NCI-H146 treated with DMSO at 0.1 percent for 48 hours (cell line): Measurements from ENCODE around the gene HSP90AB1.
"Not testable (repeated sequence)": the region's sequence is repeated elsewhere in the genome, so short reads cannot be mapped to it uniquely, and the experiment has no call there.

Experiments used
- DNase-seq: peaks from one replicate; lab custom pipeline; 2025; ENCODE audit not compliant: unreplicated experiment; lab: John Stamatoyannopoulos, UW

Gene HSP90AB1

GRCh38 chr6:44222486-44223318 lies 24.2 kb upstream of the HSP90AB1 start:
- no peak for DNase-seq

- peak; percentile 92 for DNase-seq
Observed at GRCh38 chr6:44223319-44224028, 23.4 kb upstream of the HSP90AB1 start, which contains the start of gene SLC29A1. Gene SLC29A1 (plus strand): TSS chr6:44223595. CDS start chr6:44227314, 3,719 bp downstream.

- DNase-seq: no peak
Observed at GRCh38 chr6:44224029-44224964, 22.6 kb upstream of the HSP90AB1 start.

- DNase-seq: no peak
Observed at GRCh38 chr6:44224965-44225305, 22.0 kb upstream of the HSP90AB1 start.

GRCh38 chr6:44225579-44226325 lies 21.1 kb upstream of the HSP90AB1 start:
- peak; percentile 96 for DNase-seq

- no peak for DNase-seq
Observed at GRCh38 chr6:44226368-44227147, 20.3 kb upstream of the HSP90AB1 start.

GRCh38 chr6:44227148-44227793 lies 19.6 kb upstream of the HSP90AB1 start:
- DNase-seq: no peak

- DNase-seq: no peak
Observed at GRCh38 chr6:44228031-44228430, 18.9 kb upstream of the HSP90AB1 start.

- DNase-seq: no peak
Observed at GRCh38 chr6:44228433-44228832, 18.5 kb upstream of the HSP90AB1 start.

- DNase-seq: no peak
Observed at GRCh38 chr6:44228836-44229235, 18.1 kb upstream of the HSP90AB1 start.

GRCh38 chr6:44229376-44230033 lies 17.4 kb upstream of the HSP90AB1 start:
- no peak for DNase-seq

GRCh38 chr6:44230034-44230675 lies 16.7 kb upstream of the HSP90AB1 start:
- no peak for DNase-seq

- DNase-seq: not testable (repeated sequence)
Observed at GRCh38 chr6:44231426-44231825, 15.5 kb upstream of the HSP90AB1 start.

- no peak for DNase-seq
Observed at GRCh38 chr6:44232676-44233566, 14.0 kb upstream of the HSP90AB1 start.

GRCh38 chr6:44233567-44234100 lies 13.3 kb upstream of the HSP90AB1 start:
- DNase-seq: no peak

GRCh38 chr6:44234101-44235025 lies 12.5 kb upstream of the HSP90AB1 start:
- DNase-seq: no peak
